HCT116 (cell line): ENCODE measurements around the gene NSG2.

Experiments used
- CEBPB ChIP-seq: IDR thresholded peaks from 2 replicates; pipeline ENCODE4 v1.6.1; 2012; ENCODE audit warnings: low read depth
- CTCF ChIP-seq, 3 experiments: fragments of 200-600 bp in 1 of 3; sonication (generic) in 1 of 3; IDR thresholded peaks in 2 of 3; conservative IDR thresholded peaks in 1 of 3; 2 replicates each; pipeline ENCODE4 v1.5.1; 2012 to 2017; ENCODE audit warnings: low read depth in 2 of 3, low read length in 2 of 3, antibody characterized with exemption in 1 of 3, borderline replicate concordance in 1 of 3, control low read depth in 1 of 3, mild to moderate bottlenecking in 1 of 3, mixed read lengths in 1 of 3, mixed run types in 1 of 3, moderate library complexity in 1 of 3; ENCODE audit not compliant: insufficient read depth in 1 of 3
- ELF1 ChIP-seq: IDR thresholded peaks from 2 replicates; pipeline ENCODE4 v1.6.1; 2012; ENCODE audit warnings: low read depth, borderline replicate concordance
- EZH2phosphoT487 ChIP-seq: fragments of 200-600 bp; IDR thresholded peaks from 2 replicates; pipeline ENCODE4 v1.6.1; 2018; ENCODE audit warnings: antibody characterized with exemption, borderline replicate concordance
- POLR2A ChIP-seq: IDR thresholded peaks from 2 replicates; pipeline ENCODE4 v1.7.0; 2011; ENCODE audit warnings: borderline replicate concordance; ENCODE audit not compliant: insufficient read depth, insufficient read length; ENCODE audit errors: extremely low read depth
- POLR2AphosphoS5 ChIP-seq: IDR thresholded peaks from 2 replicates; pipeline ENCODE4 v1.6.1; 2011; ENCODE audit warnings: mild to moderate bottlenecking, low read depth, low read length, moderate library complexity
- REST ChIP-seq: IDR thresholded peaks from 2 replicates; pipeline ENCODE4 v1.6.1; 2012; ENCODE audit warnings: low read depth
- SIN3A ChIP-seq: IDR thresholded peaks from 2 replicates; pipeline ENCODE4 v1.6.1; 2012; ENCODE audit warnings: low read depth
- YY1 ChIP-seq: IDR thresholded peaks from 2 replicates; pipeline ENCODE4 v1.6.1; 2011; ENCODE audit warnings: low read length, low read depth, moderate library complexity, mild to moderate bottlenecking; ENCODE audit not compliant: insufficient replicate concordance; ENCODE audit errors: extremely low read depth
- ZNF274 ChIP-seq: fragments of 200-500 bp; sonication (Bioruptor generic); IDR thresholded peaks from 2 replicates; pipeline ENCODE4 v1.6.1; 2014; ENCODE audit warnings: mild to moderate bottlenecking, low read depth, low read length, inconsistent platforms

DNA sequence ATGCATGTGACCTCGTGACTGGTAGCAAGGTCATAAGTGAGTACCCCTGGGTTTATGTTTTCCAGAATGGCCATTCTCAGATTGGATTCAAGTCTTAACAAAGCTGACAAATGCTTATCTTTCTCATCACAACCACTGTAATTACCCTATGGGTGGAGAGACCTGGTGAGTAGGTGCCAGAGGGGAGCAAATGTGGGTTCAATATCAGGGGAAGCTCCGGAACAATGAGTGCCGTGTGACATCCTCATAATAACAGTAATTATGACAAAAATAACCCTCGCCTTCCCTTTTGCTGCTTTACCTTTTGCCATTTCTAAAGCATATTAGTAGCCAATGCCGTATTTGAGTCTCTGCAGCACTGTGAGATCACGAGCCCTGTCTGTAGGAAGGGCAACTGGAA, 95.9 kb downstream of the NSG2 start:
- TF ChIP-seq POLR2A (no peak), ZNF274 (no peak), SIN3A (no peak), ELF1 (no peak), YY1 (no peak), CTCF (IDR thresholded peaks at IDR 0.05 in 2 of 3, conservative IDR thresholded peaks at IDR 0.05 in 1 of 3; ENCODE audit: borderline replicate concordance in 1 of 3, insufficient read depth in 1 of 3, low read depth in 2 of 3, low read length in 2 of 3) (no peak), CEBPB (no peak), REST (no peak), POLR2AphosphoS5 (no peak), EZH2phosphoT487 (no peak)
